Central memory CD8-positive, alpha-beta T cell (primary cell): ENCODE results near the gene CIAO3.
"Not testable (repeated sequence)": the region's sequence is repeated elsewhere in the genome, so short reads cannot be mapped to it uniquely, and the experiment has no call there.

Source experiments
- ATAC-seq: fragments of 150-1000 bp; cut with Tn5 transposase; replicated peaks from 2 replicates; pipeline ENCODE4 v1.10.0; 2022; ENCODE audit warnings: mild to moderate bottlenecking, moderate FRiP score, moderate number of reproducible peaks; ENCODE audit not compliant: poor library complexity, severe bottlenecking; ENCODE audit errors: extremely low read depth
- DNase-seq, 2 donors: peaks; one replicate each; pipeline ENCODE4 v3.0.0; 2021; ENCODE audit warnings: low spot score in 2 of 2
- H3K27ac Mint-ChIP-seq: one replicate; pipeline ENCODE4 v1.8.0; 2022; ENCODE audit warnings: low read depth, mild to moderate bottlenecking, moderate library complexity, mixed read lengths
- H3K27me3 Mint-ChIP-seq: one replicate; pipeline ENCODE4 v1.8.0; 2022; ENCODE audit warnings: mixed read lengths
- H3K36me3 Mint-ChIP-seq: one replicate; pipeline ENCODE4 v1.8.0; 2022; ENCODE audit warnings: mild to moderate bottlenecking, moderate library complexity, mixed read lengths; ENCODE audit not compliant: insufficient read depth
- H3K4me1 Mint-ChIP-seq: one replicate; pipeline ENCODE4 v1.8.0; 2022; ENCODE audit warnings: mixed read lengths
- H3K4me3 Mint-ChIP-seq: one replicate; pipeline ENCODE4 v1.8.0; 2022; ENCODE audit warnings: mild to moderate bottlenecking, moderate library complexity, mixed read lengths
- H3K9me3 Mint-ChIP-seq: one replicate; pipeline ENCODE4 v1.8.0; 2022; ENCODE audit warnings: mixed read lengths

Gene CIAO3

GRCh38 chr16:762595-763268 is 21.9 kb upstream of the CIAO3 start:
- H3K36me3 Mint-ChIP-seq = peaks cover 2% of the 10 kb centered on the region
- ATAC-seq = no peak
- DNase-seq = no peak
- peaks cover 3% of the 10 kb centered on the region for H3K27me3 Mint-ChIP-seq
- no peaks in the 10 kb centered on the region for H3K4me1 Mint-ChIP-seq
- H3K9me3 Mint-ChIP-seq = no peaks in the 10 kb centered on the region
- no peak overlapping the region for H3K4me3 Mint-ChIP-seq
- H3K27ac Mint-ChIP-seq = no peak overlapping the region

- Mint-ChIP-seq H3K4me1 (no peaks in the 10 kb centered on the region), H3K27ac (no peak overlapping the region), H3K36me3 (peaks cover 2% of the 10 kb centered on the region), H3K27me3 (peaks cover 9% of the 10 kb centered on the region), H3K9me3 (no peaks in the 10 kb centered on the region), H3K4me3 (no peak overlapping the region)
- DNase-seq (no peak), ATAC-seq (no peak)
These were observed 21.1 kb upstream of the CIAO3 start for GRCh38 chr16:761625-762513.

GRCh38 chr16:760545-761343 is 19.9 kb upstream of the CIAO3 start, which contains the start of gene MSLN:
TSS of gene MSLN (plus strand) at chr16:760734. CDS start at chr16:762681, 1,947 bp downstream.
- H3K27ac Mint-ChIP-seq = no peak within 1 kb of the TSS
- DNase-seq (no peak), ATAC-seq (no peak)
- no peaks in the 10 kb centered on the region for H3K9me3 Mint-ChIP-seq
- H3K27me3 Mint-ChIP-seq = peaks cover 9% of the 10 kb centered on the region
- H3K4me1 Mint-ChIP-seq = no peaks in the 10 kb centered on the region
- H3K4me3 Mint-ChIP-seq = no peak within 1 kb of the TSS
- H3K36me3 Mint-ChIP-seq = peaks cover 2% of the 10 kb centered on the region

GRCh38 chr16:760065-760464 is 19.3 kb upstream of the CIAO3 start:
- ATAC-seq (no peak), DNase-seq (no peak)
- Mint-ChIP-seq H3K4me3 (no peak overlapping the region), H3K9me3 (no peaks in the 10 kb centered on the region), H3K4me1 (no peaks in the 10 kb centered on the region), H3K27ac (no peak overlapping the region), H3K36me3 (peaks cover 2% of the 10 kb centered on the region), H3K27me3 (peaks cover 9% of the 10 kb centered on the region)

- H3K27me3 Mint-ChIP-seq = peaks cover 9% of the 10 kb centered on the region
- H3K9me3 Mint-ChIP-seq = no peaks in the 10 kb centered on the region
- H3K4me1 Mint-ChIP-seq = no peaks in the 10 kb centered on the region
These were observed 18.5 kb upstream of the CIAO3 start for GRCh38 chr16:759110-759910.

GRCh38 chr16:756428-756827 is 15.6 kb upstream of the CIAO3 start:
- ATAC-seq = no peak
- Mint-ChIP-seq H3K4me3 (no peak overlapping the region), H3K9me3 (no peaks in the 10 kb centered on the region)

More at GRCh38 chr16:759110-759910, 18.5 kb upstream of the CIAO3 start:
- ATAC-seq = no peak
- H3K36me3 Mint-ChIP-seq = peaks cover 2% of the 10 kb centered on the region
- no peak overlapping the region for H3K27ac Mint-ChIP-seq
- DNase-seq = no peak
- H3K4me3 Mint-ChIP-seq = no peak overlapping the region

GRCh38 chr16:754656-755055 is 13.9 kb upstream of the CIAO3 start:
- Mint-ChIP-seq H3K36me3 (no peaks in the 10 kb centered on the region), H3K4me1 (no peaks in the 10 kb centered on the region), H3K9me3 (no peaks in the 10 kb centered on the region), H3K27ac (no peak overlapping the region), H3K4me3 (no peak overlapping the region), H3K27me3 (peaks cover 9% of the 10 kb centered on the region)
- ATAC-seq = no peak
- DNase-seq = no peak

More at GRCh38 chr16:756428-756827, 15.6 kb upstream of the CIAO3 start:
- no peak overlapping the region for H3K27ac Mint-ChIP-seq
- no peaks in the 10 kb centered on the region for H3K36me3 Mint-ChIP-seq
- no peak for DNase-seq
- peaks cover 9% of the 10 kb centered on the region for H3K27me3 Mint-ChIP-seq
- no peaks in the 10 kb centered on the region for H3K4me1 Mint-ChIP-seq

GRCh38 chr16:754121-754607 is 13.4 kb upstream of the CIAO3 start:
- not testable (repeated sequence) for H3K4me1 Mint-ChIP-seq, ATAC-seq, H3K27me3 Mint-ChIP-seq, H3K4me3 Mint-ChIP-seq, H3K9me3 Mint-ChIP-seq, DNase-seq, H3K36me3 Mint-ChIP-seq, H3K27ac Mint-ChIP-seq

GRCh38 chr16:752007-752312 is 11.2 kb upstream of the CIAO3 start:
- Mint-ChIP-seq H3K27me3 (no peaks in the 10 kb centered on the region), H3K9me3 (no peaks in the 10 kb centered on the region), H3K36me3 (no peaks in the 10 kb centered on the region)

GRCh38 chr16:751152-752006 is 10.6 kb upstream of the CIAO3 start:
- Mint-ChIP-seq H3K4me1 (no peaks in the 10 kb centered on the region), H3K27me3 (no peaks in the 10 kb centered on the region), H3K27ac (no peak overlapping the region), H3K4me3 (no peak overlapping the region), H3K9me3 (no peaks in the 10 kb centered on the region), H3K36me3 (no peaks in the 10 kb centered on the region)
- DNase-seq (no peak), ATAC-seq (no peak)

More at GRCh38 chr16:752007-752312, 11.2 kb upstream of the CIAO3 start:
- DNase-seq (no peak), ATAC-seq (no peak)
- H3K27ac Mint-ChIP-seq = no peak overlapping the region
- no peaks in the 10 kb centered on the region for H3K4me1 Mint-ChIP-seq
- H3K4me3 Mint-ChIP-seq = no peak overlapping the region

- H3K4me1 Mint-ChIP-seq = no peaks in the 10 kb centered on the region
- ATAC-seq (no peak), DNase-seq (no peak)
- no peaks in the 10 kb centered on the region for H3K27me3 Mint-ChIP-seq
- H3K9me3 Mint-ChIP-seq = no peaks in the 10 kb centered on the region
- no peak overlapping the region for H3K27ac Mint-ChIP-seq
- H3K4me3 Mint-ChIP-seq = no peak overlapping the region
- H3K36me3 Mint-ChIP-seq = no peaks in the 10 kb centered on the region
These were observed 9.7 kb upstream of the CIAO3 start for GRCh38 chr16:750485-750884.
